PC-3 (cell line): ENCODE data around the gene CIZ1.

Experiments
- CTCF ChIP-seq: fragments of 300-600 bp; sonication (generic); conservative IDR thresholded peaks from 2 replicates; pipeline ENCODE4 v1.5.1; 2017; ENCODE audit warnings: antibody characterized with exemption, low read depth, mild to moderate bottlenecking, low read length
- EZH2 ChIP-seq: fragments of 300-600 bp; sonication (generic); IDR thresholded peaks from one replicate; pipeline ENCODE4 v1.6.1; 2017; ENCODE audit warnings: antibody characterized with exemption, mild to moderate bottlenecking, low read length; ENCODE audit not compliant: unreplicated experiment
- EZH2phosphoT487 ChIP-seq: fragments of 300-600 bp; sonication (generic); IDR thresholded peaks from 2 replicates; pipeline ENCODE4 v1.6.1; 2018; ENCODE audit warnings: mild to moderate bottlenecking, antibody characterized with exemption, low read length, borderline replicate concordance

GRCh38 chr9:128232528-128233428, 41.4 kb upstream of the CIZ1 start:
- TF ChIP-seq CTCF: no peak
- no peak for TF ChIP-seq EZH2
- TF ChIP-seq EZH2phosphoT487: no peak
